Body of pancreas (tissue), 4 donors: Measurements from ENCODE around the gene CTBP1. TPM values are rescaled to one million over a fixed set of nuclear protein-coding genes. Genes with fewer than 3 reads are reported as not detected.

Experiments used
- ATAC-seq: fragments of 150-250 bp; one replicate; pipeline ENCODE4 v1.9.1; 2016
- DNase-seq, 4 donors: peaks; one replicate each; pipeline ENCODE4 v3.0.0-alpha.2; 2019
- H3K27ac ChIP-seq, 4 donors: fragments of 200-600 bp; sonication (generic); 1 replicate in 3 of 4; 2 replicates in 1 of 4; pipeline versions ENCODE4 v1.5.1 to v1.6.1; 2016 to 2019; ENCODE audit warnings: mild to moderate bottlenecking in 1 of 4, mixed read lengths in 1 of 4, moderate library complexity in 1 of 4
- H3K27me3 ChIP-seq, 2 donors: fragments of 200-600 bp; sonication (generic); one replicate each; pipeline ENCODE4 v1.6.0; 2016; ENCODE audit warnings: mild to moderate bottlenecking in 1 of 2
- H3K36me3 ChIP-seq, 2 donors: fragments of 200-600 bp; sonication (generic); replicated peaks in 1 of 2; 2 replicates each; pipeline ENCODE4 v1.5.1; 2016; ENCODE audit warnings: low read depth in 2 of 2; ENCODE audit not compliant: insufficient read depth in 1 of 2
- H3K4me1 ChIP-seq: fragments of 200-600 bp; sonication (generic); one replicate; pipeline ENCODE4 v1.6.0; 2016
- H3K4me3 ChIP-seq, 2 donors: fragments of 200-600 bp; sonication (generic); 1 replicate in 1 of 2; 2 replicates in 1 of 2; pipeline ENCODE4 v1.5.1; 2016 to 2019
- H3K9me3 ChIP-seq, 3 donors: fragments of 200-600 bp; sonication (generic); 1 replicate in 2 of 3; 2 replicates in 1 of 3; pipeline ENCODE4 v1.5.1; 2016
- POLR2A ChIP-seq, 3 donors: fragments of 450-650 bp; IDR thresholded peaks; one replicate each; pipeline ENCODE4 v1.6.1; 2016; ENCODE audit warnings: antibody characterized with exemption in 3 of 3, mild to moderate bottlenecking in 2 of 3
- WGBS, 2 donors: methylation state at CpG; one replicate each; pipeline ENCODE4 v1.1.5; 2017; 5-methylcytosine and 5-hydroxymethylcytosine counted together
- intact Hi-C: fragments of 100-400 bp; cut with DNase I; formaldehyde crosslinking; loops from one replicate; pipeline ENCODE4 v1.15.1; 2023
- total RNA-seq, 2 donors: library from RNA; depleted of rRNA; stranded (reverse); fragments of >200 nt; gene quantifications; one replicate each; pipeline ENCODE4 v1.1.0, GENCODE V29; 2016
- TF ChIP-seq, protein P1 (sequence below), 7 experiments: fragments of 450-650 bp in 4 of 7; fragments of 200-600 bp in 3 of 7; sonication (generic) in 3 of 7; IDR thresholded peaks; one replicate each; pipeline ENCODE4 v1.5.1; 2016 to 2019; ENCODE audit warnings: antibody characterized with exemption in 7 of 7

Gene CTBP1
- 100 to 1,000 TPM; 148 to 458 TPM for total RNA-seq

DNA sequence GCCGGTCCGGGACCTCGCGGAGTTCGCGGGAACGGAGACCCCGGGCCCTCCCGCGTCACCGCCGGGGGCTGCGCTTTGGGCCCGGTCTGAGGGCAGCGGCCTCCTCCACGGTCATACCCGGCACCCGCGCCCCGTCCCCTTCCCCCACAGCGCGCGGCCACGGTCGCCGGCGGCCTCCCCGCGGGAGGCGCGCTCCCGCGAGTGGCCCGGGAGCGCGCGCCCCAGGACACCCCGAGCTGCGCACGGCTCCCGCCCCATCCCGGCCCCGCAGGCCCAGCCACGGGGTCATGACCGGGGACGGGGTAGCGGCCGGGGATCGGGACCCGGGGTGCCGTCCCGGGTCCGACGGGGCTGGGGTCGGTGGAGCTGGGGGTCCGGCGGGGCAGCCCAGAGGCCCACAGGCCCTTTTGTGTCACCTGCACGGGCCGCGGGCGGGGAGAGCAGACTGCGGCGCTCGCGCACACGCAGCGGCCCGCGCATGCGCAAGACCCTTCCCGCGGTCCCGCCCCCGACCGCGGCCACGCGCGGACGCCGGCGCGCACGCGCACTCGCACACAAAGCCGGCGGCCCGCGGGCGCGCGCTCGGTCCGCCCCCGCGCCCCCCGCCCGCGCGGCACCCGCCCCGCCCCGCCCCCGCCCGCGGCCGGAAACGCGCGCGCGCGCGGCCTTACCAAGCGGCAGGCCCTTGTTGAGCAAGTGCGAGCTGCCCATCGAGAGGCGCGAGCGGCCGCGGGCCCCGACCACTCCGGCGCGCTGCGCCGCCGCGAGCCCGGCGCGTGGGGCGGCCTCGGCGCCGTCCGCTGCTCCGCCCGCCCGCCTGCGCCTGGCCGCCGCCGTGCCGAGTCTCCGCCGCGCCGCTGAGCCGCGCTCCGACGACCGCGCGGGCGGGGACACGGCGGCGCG, at the start of gene CTBP1:
Gene CTBP1, minus strand, starts transcription at position 886 of the 903 bp plus-strand sequence. CDS start 7,799 bp downstream, outside the sequence.
- Histone ChIP-seq H3K36me3 (no peaks in the 10 kb centered on the region), H3K4me3 (peak within 1 kb of the TSS; percentile 73 to 86), H3K27ac (peak within 1 kb of the TSS; percentile 96 to 99 (median 98)), H3K9me3 (no peaks in the 10 kb centered on the region), H3K4me1 (peaks cover 60% of the 10 kb centered on the region), H3K27me3 (no peaks in the 10 kb centered on the region)
- TF ChIP-seq POLR2A (IDR thresholded peaks at IDR 0.05), result peak; percentile 48 to 71 (median 65)
- TF ChIP-seq, protein P1, sequence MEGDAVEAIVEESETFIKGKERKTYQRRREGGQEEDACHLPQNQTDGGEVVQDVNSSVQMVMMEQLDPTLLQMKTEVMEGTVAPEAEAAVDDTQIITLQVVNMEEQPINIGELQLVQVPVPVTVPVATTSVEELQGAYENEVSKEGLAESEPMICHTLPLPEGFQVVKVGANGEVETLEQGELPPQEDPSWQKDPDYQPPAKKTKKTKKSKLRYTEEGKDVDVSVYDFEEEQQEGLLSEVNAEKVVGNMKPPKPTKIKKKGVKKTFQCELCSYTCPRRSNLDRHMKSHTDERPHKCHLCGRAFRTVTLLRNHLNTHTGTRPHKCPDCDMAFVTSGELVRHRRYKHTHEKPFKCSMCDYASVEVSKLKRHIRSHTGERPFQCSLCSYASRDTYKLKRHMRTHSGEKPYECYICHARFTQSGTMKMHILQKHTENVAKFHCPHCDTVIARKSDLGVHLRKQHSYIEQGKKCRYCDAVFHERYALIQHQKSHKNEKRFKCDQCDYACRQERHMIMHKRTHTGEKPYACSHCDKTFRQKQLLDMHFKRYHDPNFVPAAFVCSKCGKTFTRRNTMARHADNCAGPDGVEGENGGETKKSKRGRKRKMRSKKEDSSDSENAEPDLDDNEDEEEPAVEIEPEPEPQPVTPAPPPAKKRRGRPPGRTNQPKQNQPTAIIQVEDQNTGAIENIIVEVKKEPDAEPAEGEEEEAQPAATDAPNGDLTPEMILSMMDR (IDR thresholded peaks at IDR 0.05), result no peak
- ATAC-seq (peak; percentile 68), DNase-seq (peak; percentile 77 to 85 (median 82))
- intact Hi-C loops, result no loop called here
- 1% methylated on average over 117 of the region's 163 CpGs; no CpG with 5 or more reads in 1 of the 2 donors for WGBS, 2 donors

DNA sequence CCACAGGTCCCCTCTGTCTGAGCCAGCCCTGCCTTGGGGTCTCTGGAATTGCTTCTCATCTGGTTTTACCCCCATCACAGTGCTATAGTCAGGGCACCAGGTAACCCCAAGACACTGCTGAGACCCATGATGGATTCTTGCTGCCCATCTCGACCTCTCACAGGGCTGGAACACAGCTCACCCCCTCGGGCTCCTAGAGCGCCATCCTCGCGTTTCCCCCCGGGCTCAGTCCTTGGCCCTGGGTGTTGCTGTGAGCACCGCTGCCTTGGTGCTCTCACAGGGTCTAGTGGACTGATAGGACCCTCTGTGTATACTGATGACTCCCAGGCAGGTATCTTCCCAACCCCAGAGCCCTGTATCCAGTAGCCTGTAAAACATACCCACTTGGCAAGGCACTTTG, 49.5 kb upstream of the CTBP1 start:
- no peak for DNase-seq
- Histone ChIP-seq H3K27ac (no peak overlapping the region), H3K36me3 (peaks cover 0 to 4% of the 10 kb centered on the region in 2 donors), H3K9me3 (no peaks in the 10 kb centered on the region), H3K27me3 (no peaks in the 10 kb centered on the region), H3K4me1 (peaks cover 35% of the 10 kb centered on the region), H3K4me3 (no peak overlapping the region)
- WGBS, 2 donors, result 82 to 90% methylated on average over 7 of the region's 7 CpGs
- TF ChIP-seq, protein P1 (IDR thresholded peaks at IDR 0.05), result no peak
- no peak for TF ChIP-seq POLR2A (IDR thresholded peaks at IDR 0.05)
- ATAC-seq, result no peak
- intact Hi-C loops, result no loop called here

DNA sequence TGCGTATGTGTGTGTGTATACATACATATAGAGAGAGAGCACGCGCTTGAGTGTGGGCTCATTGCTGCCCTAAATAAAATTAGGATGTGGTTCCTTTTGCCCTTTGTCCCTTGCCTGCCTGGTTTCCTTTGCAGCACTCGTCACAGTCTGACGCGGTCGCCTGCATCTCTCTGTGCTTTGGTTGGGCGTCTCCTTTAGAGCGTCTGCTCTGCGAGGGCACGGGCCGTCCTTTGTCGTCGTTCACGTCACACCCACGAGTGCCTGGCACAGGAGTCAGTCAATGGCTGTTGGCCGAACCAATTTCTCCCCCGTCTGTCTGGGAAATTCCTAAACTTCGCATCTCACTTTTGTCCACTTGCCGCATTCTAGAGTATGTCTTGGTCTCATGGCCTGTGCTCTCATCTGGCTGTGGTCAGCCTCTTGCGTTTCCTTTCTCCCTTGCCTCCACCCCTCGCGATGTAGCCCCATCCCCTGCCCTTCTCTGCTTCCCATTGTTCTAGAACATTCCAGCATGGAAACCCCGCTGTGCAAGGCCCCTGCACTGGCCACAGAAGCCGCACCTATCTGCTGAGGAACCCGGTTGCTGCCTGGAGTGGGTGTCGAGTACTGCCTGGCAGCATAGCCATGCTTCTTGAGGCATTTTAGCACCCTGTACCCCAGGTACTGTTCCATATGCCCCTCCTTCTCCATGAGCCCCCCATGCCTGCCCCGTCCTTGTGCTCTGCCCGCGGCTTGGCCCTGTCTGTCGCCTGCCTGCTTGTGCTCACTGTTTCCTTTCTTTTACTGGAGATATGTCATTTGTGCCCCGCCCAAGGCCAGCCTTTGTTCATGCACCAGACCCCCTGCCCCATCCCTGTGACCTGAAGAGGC, 48.8 kb upstream of the CTBP1 start:
- H3K27ac ChIP-seq, result no peak overlapping the region
- H3K4me1 ChIP-seq, result peaks cover 39% of the 10 kb centered on the region
- ATAC-seq, result no peak
- peaks cover 0 to 4% of the 10 kb centered on the region in 2 donors for H3K36me3 ChIP-seq
- TF ChIP-seq, protein P1 (IDR thresholded peaks at IDR 0.05), result no peak
- TF ChIP-seq POLR2A (IDR thresholded peaks at IDR 0.05), result no peak
- no peak for DNase-seq
- intact Hi-C loops, result no loop called here
- H3K4me3 ChIP-seq, result no peak overlapping the region
- no peaks in the 10 kb centered on the region for H3K27me3 ChIP-seq
- WGBS, 2 donors, result 87 to 94% methylated on average over 31 of the region's 32 CpGs
- no peaks in the 10 kb centered on the region for H3K9me3 ChIP-seq

DNA sequence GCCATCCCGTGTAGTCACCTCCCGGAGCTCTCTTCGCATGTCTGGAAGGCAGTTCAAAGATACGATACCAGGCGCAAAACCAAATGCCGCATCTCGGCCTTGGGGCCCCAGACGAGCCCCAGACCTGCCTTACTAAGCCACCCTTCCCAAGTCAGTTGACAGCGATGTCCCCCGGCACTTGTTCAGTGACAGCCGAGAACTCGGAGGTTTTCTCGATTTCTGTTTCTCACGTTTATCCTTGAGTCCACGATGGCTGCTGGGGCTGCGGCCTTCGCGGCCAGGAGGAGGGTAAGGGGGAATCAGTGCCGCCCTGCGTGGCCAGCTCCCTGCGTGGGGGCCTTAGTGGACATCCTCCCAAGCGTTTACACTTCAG, 48.1 kb upstream of the CTBP1 start:
- peaks cover 0 to 4% of the 10 kb centered on the region in 2 donors for H3K36me3 ChIP-seq
- 88% methylated on average over 21 to 22 of the region's 22 CpGs for WGBS, 2 donors
- intact Hi-C loops, result no loop called here
- no peak for ATAC-seq
- no peak for DNase-seq
- H3K4me3 ChIP-seq, result no peak overlapping the region
- TF ChIP-seq, protein P1 (IDR thresholded peaks at IDR 0.05), result no peak
- TF ChIP-seq POLR2A (IDR thresholded peaks at IDR 0.05), result no peak
- H3K27me3 ChIP-seq, result no peaks in the 10 kb centered on the region
- peaks cover 46% of the 10 kb centered on the region for H3K4me1 ChIP-seq
- no peaks in the 10 kb centered on the region for H3K9me3 ChIP-seq
- no peak overlapping the region for H3K27ac ChIP-seq
